Lung (tissue), 12 donors: ENCODE data around the gene KRT14. TPM values are rescaled to one million over a fixed set of nuclear protein-coding genes. Genes with fewer than 3 reads are reported as not detected.
"Not testable (repeated sequence)": the region's sequence is repeated elsewhere in the genome, so short reads cannot be mapped to it uniquely, and the experiment has no call there.

ENCODE experiments used
- ATAC-seq: fragments of 200-7000 bp; cut with Tn5 transposase; one replicate; pipeline ENCODE4 v1.9.1; 2020; ENCODE audit warnings: moderate number of reproducible peaks; ENCODE audit not compliant: insufficient read depth, low FRiP score
- DNase-seq, 3 donors: peaks; one replicate each; pipeline ENCODE4 v3.0.0-alpha.2; 2013 to 2017
- H3K27ac ChIP-seq, 2 donors: one replicate each; pipeline ENCODE4 v1.5.1; 2013; ENCODE audit warnings: mild to moderate bottlenecking in 2 of 2, moderate library complexity in 2 of 2, control low read depth in 1 of 2, inconsistent platforms in 1 of 2, low read depth in 1 of 2, low read length in 1 of 2
- H3K27me3 ChIP-seq, 3 donors: one replicate each; pipeline ENCODE4 v1.5.1; 2013; ENCODE audit warnings: low read length in 2 of 3; ENCODE audit not compliant: control insufficient read depth in 3 of 3, insufficient read depth in 3 of 3
- H3K36me3 ChIP-seq, 4 donors: one replicate each; pipeline ENCODE4 v1.5.1; 2013; ENCODE audit warnings: low read length in 4 of 4, mild to moderate bottlenecking in 1 of 4, moderate library complexity in 1 of 4; ENCODE audit not compliant: control insufficient read depth in 4 of 4, insufficient read depth in 4 of 4
- H3K4me1 ChIP-seq, 5 donors: one replicate each; pipeline ENCODE4 v1.5.1; 2013; ENCODE audit warnings: low read length in 5 of 5, mild to moderate bottlenecking in 2 of 5, moderate library complexity in 1 of 5; ENCODE audit not compliant: control insufficient read depth in 5 of 5, insufficient read depth in 5 of 5
- H3K4me3 ChIP-seq: one replicate; pipeline ENCODE4 v1.5.1; 2013; ENCODE audit warnings: mild to moderate bottlenecking, control low read depth, moderate library complexity
- H3K9ac ChIP-seq, 2 donors: one replicate each; pipeline ENCODE4 v1.5.1; 2013; ENCODE audit warnings: low read length in 2 of 2, control low read depth in 1 of 2; ENCODE audit not compliant: insufficient read depth in 1 of 2
- H3K9me3 ChIP-seq, 4 donors: one replicate each; pipeline ENCODE4 v1.5.1; 2013; ENCODE audit warnings: low read length in 3 of 4, mild to moderate bottlenecking in 1 of 4, moderate library complexity in 1 of 4; ENCODE audit not compliant: control insufficient read depth in 4 of 4, insufficient read depth in 3 of 4
- CTCF ChIP-seq: IDR thresholded peaks from 2 replicates; pipeline ENCODE4 v1.5.1; 2012; ENCODE audit warnings: mild to moderate bottlenecking; ENCODE audit errors: control extremely low read depth, extremely low read depth
- WGBS, 2 donors: extraction: QIAGEN DNeasy Blood & Tissue Kit; methylation state at CpG; one replicate each; pipeline ENCODE4 v1.1.7; 2013; 5-methylcytosine and 5-hydroxymethylcytosine counted together
- polyA plus RNA-seq, 2 donors: library from polyadenylated mRNA; stranded (reverse); fragments of 200-250 nt; gene quantifications; one replicate each; pipeline ENCODE4 v1.2.1, GENCODE V29; 2013
- total RNA-seq, 2 donors: library from RNA; depleted of rRNA in 1 of 2; stranded (reverse); fragments of >200 nt in 1 of 2; gene quantifications; one replicate each; pipeline ENCODE4 v1.2.1, GENCODE V29; 2014 to 2021
- donor health status: control.
- donor health status: control.
- donor health status: Bipolar disorder and iron deficiency.
- donor health status: healthy.
- donor health status: DM: yes; HTN: yes; CAD: no.

KRT14 gene
- total and polyA plus RNA-seq, 4 donors: 0.37 to 0.71 (median 0.63) TPM; not detected in 1

DNA sequence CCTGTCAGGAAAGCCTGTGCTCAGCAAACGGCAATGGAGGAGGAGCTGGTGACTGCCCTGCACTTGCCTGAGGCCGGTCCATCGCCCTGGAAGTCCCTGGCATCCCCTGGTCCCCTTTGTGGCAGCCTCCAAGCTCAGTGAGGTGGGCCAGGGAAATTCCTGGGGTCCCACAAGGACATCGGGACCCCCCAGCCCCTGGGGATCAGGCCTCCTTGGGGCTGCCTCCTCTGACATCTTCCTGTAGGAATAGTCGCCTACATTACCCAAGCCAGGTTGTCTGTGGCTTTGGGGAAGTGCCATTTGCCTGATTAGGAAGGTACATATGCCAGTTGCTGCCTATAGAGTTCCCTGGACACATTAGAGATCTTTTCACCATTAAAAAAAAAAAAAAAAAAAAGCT lies 7.7 kb downstream of the KRT14 start:
- no peak for TF ChIP-seq CTCF
- Histone ChIP-seq H3K9me3 (peaks cover 0 to 5% (median 0%) of the 10 kb centered on the region in 4 donors), H3K4me1 (no peaks in the 10 kb centered on the region), H3K36me3 (no peaks in the 10 kb centered on the region), H3K27ac (no peak overlapping the region), H3K9ac (no peak overlapping the region), H3K4me3 (no peak overlapping the region), H3K27me3 (no peaks in the 10 kb centered on the region)
- DNase-seq (no peak), ATAC-seq (no peak)
- WGBS, 2 donors: 79 to 80% methylated on average over 5 of the region's 5 CpGs

- H3K9ac ChIP-seq: no peak overlapping the region
- H3K27me3 ChIP-seq: no peaks in the 10 kb centered on the region
- no peak for ATAC-seq
- no peaks in the 10 kb centered on the region for H3K4me1 ChIP-seq
- no peak for DNase-seq
- WGBS, 2 donors: 88 to 100% methylated on average over 1 of the region's 1 CpG
- no peak for TF ChIP-seq CTCF
- no peaks in the 10 kb centered on the region for H3K36me3 ChIP-seq
- H3K27ac ChIP-seq: no peak overlapping the region
- H3K4me3 ChIP-seq: no peak overlapping the region
- H3K9me3 ChIP-seq: peaks cover 0 to 5% (median 0%) of the 10 kb centered on the region in 4 donors
Measured at GRCh38 chr17:41578538-41578937, 8.2 kb downstream of the KRT14 start.

GRCh38 chr17:41576740-41577139 lies 10.0 kb downstream of the KRT14 start:
- not testable (repeated sequence) for H3K27ac ChIP-seq, H3K9me3 ChIP-seq, ATAC-seq, H3K36me3 ChIP-seq, H3K9ac ChIP-seq, H3K4me3 ChIP-seq, H3K4me1 ChIP-seq, DNase-seq, H3K27me3 ChIP-seq
- WGBS, 2 donors: 91 to 94% methylated on average over 4 of the region's 4 CpGs

- Histone ChIP-seq H3K9ac (no peak overlapping the region), H3K36me3 (no peaks in the 10 kb centered on the region), H3K27ac (no peak overlapping the region), H3K27me3 (peaks cover 0 to 7% (median 0%) of the 10 kb centered on the region in 3 donors), H3K4me1 (no peaks in the 10 kb centered on the region), H3K4me3 (no peak overlapping the region), H3K9me3 (peaks cover 0 to 5% (median 0%) of the 10 kb centered on the region in 4 donors)
- no peak for DNase-seq
- 66 to 75% methylated on average over 3 of the region's 3 CpGs for WGBS, 2 donors
- no peak for ATAC-seq
- TF ChIP-seq CTCF: no peak
Measured at GRCh38 chr17:41575336-41575735, 11.4 kb downstream of the KRT14 start.
